ENCODE results near the gene OR1F1. TPM values are rescaled to one million over a fixed set of nuclear protein-coding genes. Genes with fewer than 3 reads are reported as not detected.

OR1F1 gene
- total and polyA plus RNA-seq, 2 of the 8 experiments (the other 6 are each of a cell fraction or from before 2014, with no cell fraction given): 0.52 to 1.2 TPM

GRCh38 chr16:3147046-3147756 lies 40.8 kb upstream of the OR1F1 start (continued):
- TF ChIP-seq, protein P1, sequence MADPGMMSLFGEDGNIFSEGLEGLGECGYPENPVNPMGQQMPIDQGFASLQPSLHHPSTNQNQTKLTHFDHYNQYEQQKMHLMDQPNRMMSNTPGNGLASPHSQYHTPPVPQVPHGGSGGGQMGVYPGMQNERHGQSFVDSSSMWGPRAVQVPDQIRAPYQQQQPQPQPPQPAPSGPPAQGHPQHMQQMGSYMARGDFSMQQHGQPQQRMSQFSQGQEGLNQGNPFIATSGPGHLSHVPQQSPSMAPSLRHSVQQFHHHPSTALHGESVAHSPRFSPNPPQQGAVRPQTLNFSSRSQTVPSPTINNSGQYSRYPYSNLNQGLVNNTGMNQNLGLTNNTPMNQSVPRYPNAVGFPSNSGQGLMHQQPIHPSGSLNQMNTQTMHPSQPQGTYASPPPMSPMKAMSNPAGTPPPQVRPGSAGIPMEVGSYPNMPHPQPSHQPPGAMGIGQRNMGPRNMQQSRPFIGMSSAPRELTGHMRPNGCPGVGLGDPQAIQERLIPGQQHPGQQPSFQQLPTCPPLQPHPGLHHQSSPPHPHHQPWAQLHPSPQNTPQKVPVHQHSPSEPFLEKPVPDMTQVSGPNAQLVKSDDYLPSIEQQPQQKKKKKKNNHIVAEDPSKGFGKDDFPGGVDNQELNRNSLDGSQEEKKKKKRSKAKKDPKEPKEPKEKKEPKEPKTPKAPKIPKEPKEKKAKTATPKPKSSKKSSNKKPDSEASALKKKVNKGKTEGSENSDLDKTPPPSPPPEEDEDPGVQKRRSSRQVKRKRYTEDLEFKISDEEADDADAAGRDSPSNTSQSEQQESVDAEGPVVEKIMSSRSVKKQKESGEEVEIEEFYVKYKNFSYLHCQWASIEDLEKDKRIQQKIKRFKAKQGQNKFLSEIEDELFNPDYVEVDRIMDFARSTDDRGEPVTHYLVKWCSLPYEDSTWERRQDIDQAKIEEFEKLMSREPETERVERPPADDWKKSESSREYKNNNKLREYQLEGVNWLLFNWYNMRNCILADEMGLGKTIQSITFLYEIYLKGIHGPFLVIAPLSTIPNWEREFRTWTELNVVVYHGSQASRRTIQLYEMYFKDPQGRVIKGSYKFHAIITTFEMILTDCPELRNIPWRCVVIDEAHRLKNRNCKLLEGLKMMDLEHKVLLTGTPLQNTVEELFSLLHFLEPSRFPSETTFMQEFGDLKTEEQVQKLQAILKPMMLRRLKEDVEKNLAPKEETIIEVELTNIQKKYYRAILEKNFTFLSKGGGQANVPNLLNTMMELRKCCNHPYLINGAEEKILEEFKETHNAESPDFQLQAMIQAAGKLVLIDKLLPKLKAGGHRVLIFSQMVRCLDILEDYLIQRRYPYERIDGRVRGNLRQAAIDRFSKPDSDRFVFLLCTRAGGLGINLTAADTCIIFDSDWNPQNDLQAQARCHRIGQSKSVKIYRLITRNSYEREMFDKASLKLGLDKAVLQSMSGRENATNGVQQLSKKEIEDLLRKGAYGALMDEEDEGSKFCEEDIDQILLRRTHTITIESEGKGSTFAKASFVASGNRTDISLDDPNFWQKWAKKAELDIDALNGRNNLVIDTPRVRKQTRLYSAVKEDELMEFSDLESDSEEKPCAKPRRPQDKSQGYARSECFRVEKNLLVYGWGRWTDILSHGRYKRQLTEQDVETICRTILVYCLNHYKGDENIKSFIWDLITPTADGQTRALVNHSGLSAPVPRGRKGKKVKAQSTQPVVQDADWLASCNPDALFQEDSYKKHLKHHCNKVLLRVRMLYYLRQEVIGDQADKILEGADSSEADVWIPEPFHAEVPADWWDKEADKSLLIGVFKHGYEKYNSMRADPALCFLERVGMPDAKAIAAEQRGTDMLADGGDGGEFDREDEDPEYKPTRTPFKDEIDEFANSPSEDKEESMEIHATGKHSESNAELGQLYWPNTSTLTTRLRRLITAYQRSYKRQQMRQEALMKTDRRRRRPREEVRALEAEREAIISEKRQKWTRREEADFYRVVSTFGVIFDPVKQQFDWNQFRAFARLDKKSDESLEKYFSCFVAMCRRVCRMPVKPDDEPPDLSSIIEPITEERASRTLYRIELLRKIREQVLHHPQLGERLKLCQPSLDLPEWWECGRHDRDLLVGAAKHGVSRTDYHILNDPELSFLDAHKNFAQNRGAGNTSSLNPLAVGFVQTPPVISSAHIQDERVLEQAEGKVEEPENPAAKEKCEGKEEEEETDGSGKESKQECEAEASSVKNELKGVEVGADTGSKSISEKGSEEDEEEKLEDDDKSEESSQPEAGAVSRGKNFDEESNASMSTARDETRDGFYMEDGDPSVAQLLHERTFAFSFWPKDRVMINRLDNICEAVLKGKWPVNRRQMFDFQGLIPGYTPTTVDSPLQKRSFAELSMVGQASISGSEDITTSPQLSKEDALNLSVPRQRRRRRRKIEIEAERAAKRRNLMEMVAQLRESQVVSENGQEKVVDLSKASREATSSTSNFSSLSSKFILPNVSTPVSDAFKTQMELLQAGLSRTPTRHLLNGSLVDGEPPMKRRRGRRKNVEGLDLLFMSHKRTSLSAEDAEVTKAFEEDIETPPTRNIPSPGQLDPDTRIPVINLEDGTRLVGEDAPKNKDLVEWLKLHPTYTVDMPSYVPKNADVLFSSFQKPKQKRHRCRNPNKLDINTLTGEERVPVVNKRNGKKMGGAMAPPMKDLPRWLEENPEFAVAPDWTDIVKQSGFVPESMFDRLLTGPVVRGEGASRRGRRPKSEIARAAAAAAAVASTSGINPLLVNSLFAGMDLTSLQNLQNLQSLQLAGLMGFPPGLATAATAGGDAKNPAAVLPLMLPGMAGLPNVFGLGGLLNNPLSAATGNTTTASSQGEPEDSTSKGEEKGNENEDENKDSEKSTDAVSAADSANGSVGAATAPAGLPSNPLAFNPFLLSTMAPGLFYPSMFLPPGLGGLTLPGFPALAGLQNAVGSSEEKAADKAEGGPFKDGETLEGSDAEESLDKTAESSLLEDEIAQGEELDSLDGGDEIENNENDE (IDR thresholded peaks at IDR 0.05; ENCODE audit: insufficient replicate concordance, low read length): no peak
- TF ChIP-seq JUN (IDR thresholded peaks at IDR 0.05; ENCODE audit: low read depth, low read length): no peak
- TF ChIP-seq CHD2 (IDR thresholded peaks at IDR 0.05; ENCODE audit: low read length): no peak
- no peak for TF ChIP-seq RXRA (IDR thresholded peaks at IDR 0.05; ENCODE audit: insufficient read depth, low read depth, low read length)
- TF ChIP-seq CBX5 (IDR thresholded peaks at IDR 0.05; ENCODE audit: low read depth, low read length): no peak
- TF ChIP-seq KDM4A (IDR thresholded peaks at IDR 0.05; ENCODE audit: low read depth, low read length, severe bottlenecking): no peak
- no peak for TF ChIP-seq SIRT6 (IDR thresholded peaks at IDR 0.05; ENCODE audit: low read length)
- no peak for TF ChIP-seq SP1 (IDR thresholded peaks at IDR 0.05; ENCODE audit: low read depth, low read length)
- no peak for TF ChIP-seq GABPA (IDR thresholded peaks at IDR 0.05; ENCODE audit: borderline replicate concordance, insufficient read depth, low read length)
